Astrocyte (in vitro differentiated cells and primary cell): ENCODE data around the gene HESX1.
A peak's percentile ranks its signal among the peaks of the same experiment; 100 is the strongest.

Experiments
- CTCF ChIP-seq: IDR thresholded peaks from 2 replicates; pipeline ENCODE4 v1.5.1; 2011; ENCODE audit warnings: low read depth, mild to moderate bottlenecking, inconsistent platforms, low read length, moderate library complexity; ENCODE audit not compliant: insufficient read depth
- EZH2 ChIP-seq: IDR thresholded peaks from 2 replicates; pipeline ENCODE4 v1.6.1; 2012; ENCODE audit warnings: mild to moderate bottlenecking, low read length, inconsistent platforms; ENCODE audit not compliant: insufficient read depth

- TF ChIP-seq CTCF (peak; percentile 28), EZH2 (no peak)
Observed at GRCh38 chr3:57221883-57222282, 22.1 kb upstream of the HESX1 start.
